M059J (cell line): ENCODE measurements around the gene HS3ST6. TPM values are rescaled to one million over a fixed set of nuclear protein-coding genes. Genes with fewer than 3 reads are reported as not detected.
"Not testable (repeated sequence)": the region's sequence is repeated elsewhere in the genome, so short reads cannot be mapped to it uniquely, and the experiment has no call there.

Experiments
- DNase-seq: peaks from one replicate; pipeline ENCODE4 v3.0.0-alpha.2; 2012; ENCODE audit warnings: low read depth
- total RNA-seq: library from RNA; depleted of rRNA; stranded (reverse); fragments of >200 nt; shearing (Covaris generic); gene quantifications from 2 replicates; pipeline ENCODE4 v1.2.3, GENCODE V29; 2014; rRNA removed

The HS3ST6 gene
- not detected in 2 replicates for total RNA-seq

GRCh38 chr16:1918351-1919326 lies at the start of gene HS3ST6:
HS3ST6 (minus strand) TSS chr16:1918415; CDS start chr16:1918323, 92 bp downstream.
- no peak for DNase-seq

DNA sequence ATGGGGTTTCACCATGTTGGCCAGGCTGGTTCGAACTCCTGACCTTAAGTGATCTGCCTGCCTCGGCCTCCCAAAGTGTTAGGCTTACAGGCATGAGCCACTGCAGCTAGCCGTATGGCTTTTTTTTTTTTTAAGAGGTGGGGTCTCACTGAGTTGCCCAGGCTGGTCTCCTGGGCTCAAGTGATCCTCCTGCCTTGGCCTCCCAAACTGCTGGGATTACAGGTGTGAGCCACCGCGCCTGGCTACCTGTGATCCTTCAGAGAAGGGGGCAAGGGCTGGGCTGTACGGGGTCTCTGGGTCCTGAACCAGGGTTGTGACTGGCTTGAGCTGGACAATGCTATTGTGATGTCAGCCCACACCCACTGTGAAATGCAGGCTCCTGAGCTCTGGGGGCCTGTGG lies 48.2 kb upstream of the HS3ST6 start, which contains the start of gene RNF151:
TSS of gene RNF151 (plus strand) at position 397 of the 400 bp plus-strand sequence. CDS start 26 bp downstream, outside the sequence.
- DNase-seq, result no peak

- no peak for DNase-seq
These were observed 47.3 kb upstream of the HS3ST6 start for GRCh38 chr16:1965396-1966001.

GRCh38 chr16:1964506-1965395 lies 46.5 kb upstream of the HS3ST6 start, which contains the start of gene RPS2:
RPS2 (minus strand) TSS chr16:1964826; CDS start chr16:1964625, 201 bp downstream.
- DNase-seq, result peak; percentile 97

- peak; percentile 44 for DNase-seq
These were observed 45.7 kb upstream of the HS3ST6 start for GRCh38 chr16:1963806-1964505.

GRCh38 chr16:1962161-1963153 lies 44.2 kb upstream of the HS3ST6 start:
- DNase-seq, result not testable (repeated sequence)

- DNase-seq, result peak; percentile 20
These were observed 43.4 kb upstream of the HS3ST6 start for GRCh38 chr16:1961651-1962067.

- peak; percentile 48 for DNase-seq
These were observed 42.7 kb upstream of the HS3ST6 start for GRCh38 chr16:1960665-1961630.

DNA sequence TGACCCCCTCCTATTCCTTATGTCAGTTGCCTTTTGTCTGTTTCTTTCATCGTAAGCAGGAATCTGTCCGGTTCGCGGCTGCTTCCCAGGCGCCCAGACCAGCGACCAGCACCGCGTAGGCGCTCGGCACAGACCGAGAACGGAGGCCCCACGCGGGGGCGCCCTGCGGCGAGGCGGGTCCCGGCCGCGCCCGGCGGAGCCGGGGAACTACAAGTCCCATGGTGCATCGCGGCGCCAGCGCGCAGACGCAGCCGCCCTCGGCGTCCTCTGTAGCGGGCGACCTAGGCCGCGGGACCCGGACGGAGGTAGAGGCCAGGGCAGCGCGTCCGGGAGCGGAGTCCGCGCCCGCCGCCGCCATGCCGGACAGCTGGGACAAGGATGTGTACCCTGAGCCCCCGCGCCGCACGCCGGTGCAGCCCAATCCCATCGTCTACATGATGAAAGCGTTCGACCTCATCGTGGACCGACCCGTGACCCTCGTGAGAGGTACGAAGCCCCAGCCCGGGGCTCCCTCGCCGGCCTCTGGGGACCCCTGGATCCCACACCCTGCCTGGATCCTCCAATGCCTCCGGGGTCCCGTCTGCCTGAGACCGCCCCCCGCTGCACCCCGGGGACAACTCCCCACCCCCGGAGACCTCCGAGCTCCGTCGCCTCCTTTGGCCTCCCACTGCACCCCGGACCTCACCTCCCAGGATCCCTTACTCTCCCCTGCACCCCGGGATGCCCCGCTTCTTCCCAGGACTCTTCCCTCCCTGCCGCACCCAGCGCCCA lies 41.2 kb upstream of the HS3ST6 start, which contains the start of gene NDUFB10:
TSS of gene NDUFB10 (plus strand) at position 270 of the 771 bp plus-strand sequence. CDS start at position 357, 87 bp downstream.
- peak; percentile 83 for DNase-seq

DNA sequence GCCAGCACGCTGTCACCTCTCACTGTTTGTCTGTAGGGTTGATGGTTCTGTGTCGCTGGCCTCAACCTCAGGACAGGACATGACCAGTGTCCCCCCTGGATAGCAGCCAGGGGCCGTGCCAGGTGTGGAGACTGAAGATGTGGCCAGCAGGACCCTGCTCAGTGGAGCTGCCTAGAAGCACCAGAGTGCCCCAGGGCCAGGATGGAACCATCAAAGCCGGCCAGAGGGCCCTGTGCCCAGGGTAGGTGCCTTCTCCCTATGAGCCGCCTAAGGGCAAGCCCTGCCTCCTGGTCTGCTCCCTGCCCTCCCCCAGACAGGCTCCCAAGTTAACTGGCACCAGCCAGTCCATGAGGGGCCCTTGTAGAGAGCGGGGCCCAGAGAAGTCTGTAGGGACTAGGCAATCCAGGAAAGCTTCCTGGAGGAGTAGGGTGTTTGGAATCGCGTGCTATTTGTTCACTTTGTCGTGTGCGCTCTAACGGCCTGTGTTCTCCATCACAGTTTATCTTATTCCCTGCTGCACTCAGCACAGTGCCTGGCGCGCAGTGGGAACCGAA lies 40.6 kb upstream of the HS3ST6 start:
- no peak for DNase-seq

DNA sequence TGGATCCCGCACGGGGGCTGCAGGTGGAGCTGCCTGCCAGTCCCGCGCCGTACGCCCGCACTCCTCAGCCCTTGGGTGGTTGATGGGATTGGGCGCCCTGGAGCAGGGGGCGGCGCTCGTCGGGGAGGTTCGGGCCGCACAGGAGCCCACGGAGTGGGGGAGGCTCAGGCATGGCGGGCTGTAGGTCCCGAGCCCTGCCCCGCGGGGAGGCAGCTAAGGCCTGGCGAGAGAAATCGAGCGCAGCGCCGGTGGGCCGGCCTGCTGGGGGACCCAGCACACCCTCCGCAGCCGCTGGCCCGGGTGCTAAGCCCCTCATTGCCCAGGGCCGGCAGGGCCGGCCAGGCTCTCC lies 39.9 kb upstream of the HS3ST6 start:
- DNase-seq, result not testable (repeated sequence)

- not testable (repeated sequence) for DNase-seq
These were observed 39.4 kb upstream of the HS3ST6 start for GRCh38 chr16:1957434-1958142.

- DNase-seq, result no peak
These were observed 35.5 kb upstream of the HS3ST6 start for GRCh38 chr16:1953734-1954133.

- DNase-seq, result no peak
These were observed 32.3 kb upstream of the HS3ST6 start for GRCh38 chr16:1950559-1950958.

GRCh38 chr16:1950047-1950446 lies 31.8 kb upstream of the HS3ST6 start:
- no peak for DNase-seq

GRCh38 chr16:1949507-1949906 lies 31.3 kb upstream of the HS3ST6 start:
- no peak for DNase-seq

DNA sequence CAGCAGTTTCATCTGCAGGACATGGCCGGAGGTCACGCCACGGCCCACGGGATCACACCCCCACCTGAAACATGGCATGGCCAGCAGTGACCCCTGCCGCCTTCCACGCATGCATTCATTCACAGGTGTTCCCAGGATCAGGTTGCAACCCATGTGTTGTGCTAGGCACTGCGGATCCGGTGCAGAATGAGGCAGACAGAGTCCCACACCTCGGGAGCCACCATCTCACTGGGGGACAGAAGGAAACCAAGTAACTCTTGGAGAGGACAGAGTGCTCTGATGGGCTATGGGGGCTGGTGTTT lies 29.1 kb upstream of the HS3ST6 start:
- no peak for DNase-seq
